Measurements from ENCODE around the gene SLC8A3.

The SLC8A3 gene

DNA sequence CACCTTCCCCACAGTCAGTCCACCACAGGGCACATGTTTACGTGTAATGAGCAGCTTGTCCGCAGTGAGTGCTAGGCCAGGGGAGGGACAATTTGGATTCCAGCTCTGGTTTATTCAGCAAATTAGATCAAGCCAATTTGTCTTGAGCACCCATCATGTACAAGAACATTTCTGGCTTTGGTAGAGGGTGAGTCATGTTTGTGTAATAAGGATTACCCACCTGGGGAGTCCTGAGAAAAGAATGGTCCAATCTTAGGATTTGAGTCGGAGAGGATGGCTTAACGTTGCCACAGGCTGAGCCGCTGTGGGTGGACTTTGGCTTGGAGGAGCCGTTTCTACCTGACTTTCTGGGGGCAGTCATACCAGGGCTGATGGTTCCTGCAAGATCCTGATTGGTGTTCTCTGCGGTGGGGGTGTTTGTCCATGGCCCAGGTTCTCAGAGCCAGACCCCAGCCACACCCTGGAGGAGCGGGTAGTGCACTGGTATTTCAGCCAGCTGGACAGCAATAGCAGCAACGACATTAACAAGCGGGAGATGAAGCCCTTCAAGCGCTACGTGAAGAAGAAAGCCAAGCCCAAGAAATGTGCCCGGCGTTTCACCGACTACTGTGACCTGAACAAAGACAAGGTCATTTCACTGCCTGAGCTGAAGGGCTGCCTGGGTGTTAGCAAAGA is 165.8 kb downstream of the SLC8A3 start:
- DNase-seq = no peak

DNA sequence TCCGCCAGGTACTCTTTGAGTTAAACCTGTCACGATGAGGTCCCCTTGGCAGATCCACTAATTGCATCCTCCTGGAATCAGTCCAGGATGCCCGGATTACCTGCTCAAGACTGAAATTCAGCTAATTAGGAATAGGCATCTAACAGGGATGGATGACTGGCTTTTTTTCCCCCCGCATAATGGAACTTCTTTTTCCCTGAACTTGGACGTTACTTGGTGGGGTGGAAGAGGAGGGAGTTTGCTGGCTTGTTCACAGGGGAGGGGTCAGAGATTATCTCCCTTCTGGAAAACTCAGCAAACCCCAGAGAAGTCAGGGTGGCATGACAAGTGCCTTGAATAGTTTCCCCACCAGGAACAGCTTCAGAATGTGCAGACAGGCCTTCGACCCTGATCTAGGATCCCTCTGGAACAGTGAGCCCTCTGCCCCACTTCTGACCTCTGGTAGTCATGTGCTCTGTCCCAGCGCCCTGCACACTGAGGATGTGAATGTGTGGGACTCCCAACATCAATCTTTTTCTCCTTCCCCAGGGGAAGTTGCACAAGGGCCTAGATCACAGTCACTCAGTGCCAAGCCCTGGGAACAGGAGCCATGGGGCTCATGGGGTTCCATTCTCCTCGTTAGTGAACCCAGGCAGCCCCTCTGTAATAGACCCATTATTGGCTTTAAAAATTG is 167.1 kb downstream of the SLC8A3 start:
- no peak for DNase-seq

DNA sequence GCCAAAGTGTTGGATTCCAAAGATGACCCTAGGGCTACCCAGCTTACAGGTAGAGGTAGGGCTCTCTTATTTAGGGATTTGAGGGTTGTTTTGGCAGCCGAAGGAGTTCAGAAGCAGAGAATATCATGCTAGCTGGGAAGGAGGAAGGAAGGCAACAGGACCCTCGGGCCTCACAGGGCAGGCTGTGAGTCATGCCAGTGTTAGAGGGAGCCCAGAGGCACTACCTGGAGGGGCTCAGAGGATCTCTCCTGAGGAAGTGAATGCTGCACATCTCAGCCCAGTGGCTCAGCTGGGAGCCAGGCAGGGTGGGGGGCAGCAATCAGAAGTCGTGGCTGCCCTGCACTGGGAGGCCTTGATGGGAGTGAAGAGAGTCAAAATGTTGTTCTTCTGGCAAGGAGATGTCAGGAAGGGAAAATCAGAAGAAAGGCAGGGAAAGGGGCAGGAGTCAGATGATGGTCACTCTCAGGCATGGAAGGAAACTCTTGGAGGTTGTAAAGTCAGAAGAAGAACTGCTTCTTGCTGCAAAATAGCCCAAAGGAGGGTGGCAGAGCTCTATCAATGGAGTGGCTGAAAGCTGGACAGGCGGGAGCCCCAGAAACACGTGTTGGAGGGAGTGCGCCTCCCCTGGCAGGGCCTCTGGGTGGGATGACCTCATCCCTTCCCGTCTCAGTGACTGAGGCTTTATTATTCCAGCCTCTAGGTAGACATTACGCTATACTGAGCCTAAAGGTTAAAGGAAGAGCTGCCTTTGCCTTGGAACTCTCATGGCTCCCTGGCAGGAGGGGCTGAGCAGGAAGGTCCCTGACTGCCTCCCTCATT is 168.2 kb downstream of the SLC8A3 start:
- no peak for DNase-seq

DNA sequence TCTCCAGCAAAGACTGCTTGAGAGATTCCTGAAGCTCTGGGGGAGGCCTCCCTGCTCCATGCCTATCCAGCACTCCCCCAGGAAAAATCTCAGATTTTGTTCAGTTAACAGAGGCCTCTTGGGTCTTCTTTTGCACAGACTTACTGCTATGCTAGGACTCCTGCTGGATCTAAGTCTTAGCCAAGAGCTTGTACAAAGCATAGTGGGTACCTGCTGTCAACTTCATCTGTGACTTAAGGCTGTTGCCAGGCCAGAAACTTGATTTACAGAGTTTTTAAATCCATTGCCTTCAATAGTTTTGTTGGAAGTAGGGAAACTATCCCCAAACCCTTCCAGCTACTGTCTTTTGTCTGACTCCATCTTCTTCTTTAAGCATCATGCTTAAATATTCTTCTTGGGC is 169.1 kb downstream of the SLC8A3 start:
- DNase-seq = no peak

DNA sequence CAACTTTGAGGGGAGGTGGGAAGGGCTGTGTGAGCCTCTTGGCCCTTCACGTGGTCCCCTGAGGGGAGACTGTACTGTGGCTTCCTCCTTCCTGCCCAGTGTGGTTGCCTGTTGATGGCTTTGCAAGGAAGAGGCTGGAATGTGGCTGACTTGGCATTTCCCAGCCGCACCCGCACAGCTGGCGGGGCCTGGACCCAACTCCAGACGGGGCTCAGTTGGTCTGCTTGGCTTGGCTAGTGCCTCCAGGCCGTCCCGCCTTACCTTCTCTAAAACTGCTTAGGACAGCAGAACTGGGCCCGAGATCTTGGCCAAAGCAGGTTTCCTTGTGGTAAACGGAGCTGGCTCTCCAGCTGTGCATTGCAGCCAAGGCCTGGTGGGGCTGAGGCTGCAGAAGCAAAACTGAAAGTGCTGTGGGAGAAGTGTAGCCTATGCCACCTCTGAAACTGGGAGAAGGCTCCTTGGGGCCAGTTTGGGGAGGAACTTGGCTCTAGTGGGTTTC is 170.0 kb downstream of the SLC8A3 start:
- no peak for DNase-seq

DNA sequence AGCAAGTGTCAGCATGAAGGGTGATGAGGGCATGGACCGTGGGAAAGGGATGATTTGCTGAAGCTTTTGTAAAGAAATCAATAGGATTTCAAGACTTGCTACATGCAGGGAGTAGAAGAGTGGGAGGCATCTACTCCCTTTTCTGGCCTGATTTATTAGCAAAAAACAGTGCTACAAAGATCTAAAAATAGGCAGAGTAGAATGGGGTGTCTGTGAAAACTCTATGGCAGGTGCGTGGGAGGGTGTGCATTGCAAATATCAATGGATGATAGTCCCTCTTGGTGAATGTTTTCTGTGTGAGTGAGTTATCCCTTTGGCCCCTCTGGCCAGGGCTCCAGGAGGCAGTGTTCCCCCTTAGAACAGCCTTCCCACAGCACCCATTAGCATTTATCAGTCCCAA is 170.5 kb downstream of the SLC8A3 start:
- no peak for DNase-seq

DNA sequence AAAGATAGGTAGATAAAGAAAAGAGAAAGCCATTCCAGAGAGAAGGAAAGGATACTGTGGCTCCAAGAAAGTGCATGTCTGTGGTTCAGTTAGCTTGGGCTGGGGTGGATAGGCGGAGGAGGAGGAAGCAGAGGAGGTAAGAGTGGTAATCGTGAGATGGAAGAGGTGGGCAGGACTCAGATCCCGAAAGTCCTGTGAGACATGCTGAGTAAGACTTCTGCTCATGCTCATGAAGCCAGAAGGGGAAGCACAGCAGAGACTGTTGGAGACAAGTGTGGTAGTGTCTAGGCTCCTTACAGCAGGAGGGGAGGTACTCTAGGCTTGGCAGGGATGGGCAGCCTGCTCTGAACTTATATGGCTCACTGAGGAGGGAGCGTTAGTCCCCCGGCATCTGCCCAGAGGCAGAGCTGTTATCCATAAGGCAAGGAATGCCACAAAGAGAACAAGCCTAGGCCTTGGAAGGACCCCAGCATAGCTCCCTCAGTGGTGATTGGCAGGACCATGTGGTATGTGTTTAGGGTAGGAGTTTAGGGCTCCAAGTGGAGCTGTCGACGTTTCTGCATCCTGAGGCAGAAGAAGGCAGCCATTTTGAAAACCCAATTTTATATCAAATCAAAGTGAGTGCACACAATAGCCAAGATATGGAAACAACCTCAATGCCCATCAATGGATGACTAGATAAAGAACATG is 174.2 kb downstream of the SLC8A3 start:
- DNase-seq = no peak

DNA sequence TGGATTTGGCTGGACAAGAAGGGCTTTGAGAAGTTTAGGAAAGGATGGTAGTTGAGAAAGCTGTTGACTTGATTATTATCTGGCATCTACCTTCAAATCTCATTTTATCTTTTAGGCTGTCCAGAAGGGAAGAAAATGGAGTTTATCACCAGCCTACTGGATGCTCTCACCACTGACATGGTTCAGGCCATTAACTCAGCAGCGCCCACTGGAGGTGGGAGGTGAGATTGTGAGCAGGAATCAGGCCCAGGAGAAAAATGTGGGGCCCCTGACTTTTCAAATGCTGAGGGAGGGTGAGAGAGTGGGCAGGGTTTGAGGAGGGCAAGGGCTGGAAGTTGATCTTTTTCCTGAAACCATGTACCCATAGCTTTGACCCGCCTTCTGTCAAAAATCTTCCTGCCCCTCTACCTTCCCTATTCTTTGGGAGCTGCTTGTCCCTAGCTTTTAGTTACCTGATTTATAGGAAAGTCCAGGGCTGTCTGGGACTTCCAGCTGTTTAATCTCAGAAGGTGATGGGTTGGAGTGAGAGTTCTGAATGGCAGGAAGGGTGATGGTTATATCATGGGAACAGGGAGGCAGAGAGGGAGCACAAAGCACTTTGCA is 175.4 kb downstream of the SLC8A3 start:
- DNase-seq = peak; percentile 55

DNA sequence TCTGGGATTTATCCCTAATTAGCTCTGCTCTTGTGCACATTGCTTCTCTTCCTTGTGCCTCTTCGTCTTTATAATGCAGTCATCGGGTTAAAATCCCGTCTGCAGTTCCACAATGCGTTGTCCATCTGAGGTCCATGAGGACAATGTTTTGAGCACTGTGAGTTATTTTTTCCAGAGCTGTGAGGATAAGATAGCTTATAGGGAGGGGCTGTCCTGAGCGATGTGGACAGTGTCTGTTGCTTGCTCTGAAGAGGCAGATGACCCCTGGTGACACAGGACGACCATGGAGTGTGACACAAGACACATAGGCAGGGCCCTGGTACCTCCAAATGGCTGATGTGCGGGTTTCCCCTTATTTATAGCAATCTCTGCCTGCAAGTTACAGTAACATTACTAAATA is 177.0 kb downstream of the SLC8A3 start:
- DNase-seq = no peak

DNA sequence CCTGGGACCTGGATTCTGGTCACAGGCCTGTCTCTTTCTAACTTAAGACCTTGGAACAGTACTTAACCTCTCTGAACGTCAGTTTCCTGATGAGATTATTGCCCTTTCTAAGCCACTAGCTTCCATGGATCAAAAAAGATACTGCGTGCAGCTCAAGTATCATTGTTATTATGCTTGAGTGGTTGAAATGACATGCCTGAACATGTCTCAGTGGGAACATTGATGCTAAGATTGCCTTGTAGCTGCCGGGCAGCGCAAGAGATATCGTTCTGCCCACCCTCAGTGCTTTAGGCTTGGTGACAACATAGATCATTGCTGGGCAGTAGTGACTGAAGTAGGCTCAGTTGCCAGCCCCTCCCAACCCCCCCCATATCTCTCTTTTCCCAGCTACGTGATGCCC is 177.7 kb downstream of the SLC8A3 start:
- no peak for DNase-seq

DNA sequence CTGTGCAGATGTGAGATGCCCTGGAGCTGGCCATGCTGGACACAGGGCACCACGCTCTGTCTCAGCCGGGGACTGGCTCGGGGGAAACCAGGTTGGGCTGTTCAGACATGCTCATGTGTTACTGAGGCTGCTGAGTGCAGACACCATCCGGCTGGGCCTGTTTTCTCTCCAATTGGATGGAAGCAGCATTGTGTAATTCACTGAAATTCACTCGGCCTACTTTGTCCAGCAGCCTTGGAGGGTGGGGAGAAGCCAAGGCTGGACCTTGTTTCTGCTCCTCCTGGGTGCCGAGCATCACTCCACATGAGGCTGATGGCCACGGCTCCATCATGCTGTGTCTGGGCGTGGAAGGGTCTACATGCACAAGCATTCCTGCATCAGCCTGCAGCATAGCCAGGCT is 178.8 kb downstream of the SLC8A3 start:
- DNase-seq = no peak

DNA sequence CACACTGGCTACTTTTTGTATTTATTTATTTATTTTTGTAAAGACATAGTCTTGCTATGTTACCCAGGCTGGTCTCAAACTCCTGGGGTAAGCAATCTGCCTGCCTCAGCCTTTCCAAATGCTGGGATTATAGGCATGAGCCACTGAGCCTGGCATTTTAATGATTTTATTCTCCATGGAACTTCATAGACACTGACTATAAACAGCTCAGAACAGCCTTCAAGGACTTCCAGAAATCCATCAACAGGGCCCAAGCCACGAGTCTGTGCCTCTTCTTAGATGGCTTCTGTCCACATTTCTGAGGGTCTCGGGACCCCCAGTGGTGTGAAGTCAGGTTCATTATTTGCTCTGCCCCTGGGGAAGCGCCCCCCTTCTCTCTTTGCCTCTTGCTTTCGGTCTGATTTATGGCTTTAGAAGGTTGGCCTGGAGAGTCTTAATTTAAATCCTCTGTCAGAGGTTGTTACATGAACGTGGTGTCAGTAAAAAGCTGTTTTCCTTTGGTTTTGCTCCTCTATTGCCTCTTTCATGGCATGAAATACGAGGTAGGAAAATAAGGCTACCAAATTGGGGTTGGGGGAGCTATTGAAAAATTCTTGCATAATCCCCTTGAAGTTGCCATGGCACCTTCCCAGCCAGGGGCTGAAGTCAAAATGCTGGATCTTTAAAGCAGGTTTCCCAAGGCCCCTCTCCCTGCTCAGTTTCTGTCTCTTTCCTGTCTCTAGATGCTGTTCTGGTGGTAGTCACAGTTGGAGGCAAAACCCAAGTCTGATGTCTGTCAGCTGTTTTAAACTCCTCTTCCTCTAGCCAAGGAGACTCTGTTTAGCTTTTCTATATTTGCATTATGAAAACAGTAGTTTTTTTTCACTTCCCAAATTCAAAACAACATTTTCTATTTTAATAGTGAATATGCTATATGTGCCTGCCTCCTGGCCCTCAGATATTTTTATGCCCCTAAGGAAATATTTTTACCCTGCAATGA is 180.2 kb downstream of the SLC8A3 start:
- DNase-seq = no peak

DNA sequence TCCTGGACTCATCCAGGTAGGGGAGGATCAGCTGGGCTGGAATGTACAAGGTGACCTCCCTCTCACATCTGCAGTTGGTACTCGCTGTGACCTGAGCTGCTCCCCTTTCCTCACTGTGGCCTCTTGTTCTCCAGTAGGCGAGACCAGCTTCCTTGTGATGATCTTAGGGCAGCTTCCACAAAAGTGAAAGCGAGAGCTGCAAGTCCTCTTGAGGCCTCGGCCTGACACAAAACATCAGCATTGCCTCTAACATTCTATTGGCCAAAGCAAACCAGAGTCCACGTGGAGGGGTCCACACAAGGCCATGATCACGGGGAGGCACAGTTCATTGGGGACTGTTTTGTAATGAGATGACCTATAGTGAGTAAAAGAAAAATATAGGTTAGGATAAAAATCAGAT is 182.1 kb downstream of the SLC8A3 start:
- no peak for DNase-seq

DNA sequence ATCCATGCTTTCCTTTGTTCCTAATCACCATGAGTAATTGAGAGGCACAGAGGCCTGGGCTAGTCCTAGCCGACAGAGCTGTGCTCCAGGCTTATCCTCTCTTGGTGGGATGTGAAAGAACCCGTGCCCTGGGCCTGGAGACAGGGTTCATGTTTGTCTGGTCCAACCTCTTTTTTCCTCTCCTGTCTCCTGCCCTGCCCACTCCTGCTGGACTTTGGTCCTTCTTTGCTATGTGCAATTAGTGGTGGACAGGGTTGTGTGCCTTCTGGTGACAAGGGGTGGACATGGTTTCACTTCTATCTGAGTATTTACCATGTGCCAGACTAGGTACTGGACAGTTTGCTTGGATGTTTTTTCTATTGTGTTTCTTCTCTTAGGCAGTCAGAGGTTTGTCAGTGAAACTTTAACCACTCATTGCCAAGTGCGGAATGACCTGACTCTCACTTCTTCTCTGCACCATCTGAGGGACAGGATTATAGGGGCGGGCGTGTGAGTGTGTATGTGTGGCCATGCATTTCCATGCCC is 183.4 kb downstream of the SLC8A3 start:
- DNase-seq = no peak

DNA sequence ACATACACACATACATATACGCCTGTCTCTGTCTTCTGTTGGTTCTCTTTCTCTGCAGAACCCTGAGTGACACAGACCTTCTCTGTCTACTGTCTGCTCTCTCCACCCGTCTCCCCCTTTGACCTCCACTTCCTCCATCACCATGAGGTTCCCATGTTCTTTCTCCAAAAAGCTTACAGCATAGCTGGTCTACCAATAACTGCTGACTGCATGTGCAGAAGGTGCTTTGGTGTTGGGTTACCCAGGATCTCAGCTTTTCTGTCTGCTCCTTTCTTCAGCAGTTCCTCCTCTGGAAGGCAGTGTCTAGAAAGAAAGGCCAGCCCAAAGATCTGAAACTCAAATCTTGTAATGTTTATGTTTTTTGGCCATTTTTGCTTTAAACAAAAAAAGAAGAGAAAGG is 184.0 kb downstream of the SLC8A3 start:
- DNase-seq = no peak

DNA sequence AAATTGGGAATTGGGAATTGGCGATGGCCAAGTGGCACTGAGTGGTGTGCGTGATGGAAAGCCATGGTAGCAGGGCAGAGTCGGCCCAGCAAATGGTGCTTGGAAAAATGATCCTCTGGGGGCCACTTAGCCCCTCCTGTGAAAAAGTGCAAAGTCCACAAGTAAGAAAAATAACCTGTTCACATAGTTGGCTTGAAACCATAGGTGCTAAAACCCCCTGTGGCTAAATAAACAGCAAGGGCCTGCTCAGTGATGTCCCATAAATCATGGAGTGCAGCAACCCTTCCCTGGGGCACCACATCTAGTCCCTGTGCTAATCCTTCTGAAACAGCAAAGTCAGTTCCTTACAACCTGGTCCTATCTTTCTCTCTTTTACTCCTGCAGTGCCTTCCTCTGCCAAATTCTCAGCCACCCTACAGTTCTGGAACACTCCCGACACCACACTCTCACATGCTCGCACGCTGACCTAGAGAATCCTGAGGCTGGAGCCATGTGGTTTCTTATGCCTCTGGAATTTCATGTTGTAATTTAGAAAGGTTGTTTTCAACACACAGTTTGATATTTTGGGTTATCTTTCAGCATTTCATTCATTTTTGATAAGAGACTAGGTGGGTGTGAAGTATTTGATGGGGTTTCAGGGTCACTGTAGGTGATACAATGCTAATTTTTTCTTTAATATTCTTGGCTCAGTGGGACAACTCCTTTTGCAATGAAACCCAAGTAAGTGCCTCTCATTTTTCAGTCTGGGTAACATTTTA is 186.0 kb downstream of the SLC8A3 start:
- DNase-seq = no peak

DNA sequence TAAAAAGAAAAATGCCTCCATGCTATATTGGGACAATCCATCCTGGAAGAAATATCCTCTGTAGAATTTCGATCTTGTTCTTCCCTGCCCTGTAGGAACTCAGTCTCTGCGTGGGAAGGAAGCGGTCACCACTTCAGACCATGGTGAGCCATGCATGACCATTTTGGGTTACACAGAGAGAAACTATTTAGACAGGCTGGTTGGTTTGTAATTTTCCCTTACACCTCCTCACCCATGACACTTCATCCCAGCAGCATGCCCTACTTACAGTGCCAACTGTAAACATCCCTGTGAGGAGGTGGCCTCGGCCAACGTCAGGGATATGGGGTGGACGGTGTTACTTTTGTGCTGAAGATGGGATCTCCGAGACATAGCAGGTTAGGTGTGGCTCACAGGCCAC is 188.2 kb downstream of the SLC8A3 start:
- no peak for DNase-seq

DNA sequence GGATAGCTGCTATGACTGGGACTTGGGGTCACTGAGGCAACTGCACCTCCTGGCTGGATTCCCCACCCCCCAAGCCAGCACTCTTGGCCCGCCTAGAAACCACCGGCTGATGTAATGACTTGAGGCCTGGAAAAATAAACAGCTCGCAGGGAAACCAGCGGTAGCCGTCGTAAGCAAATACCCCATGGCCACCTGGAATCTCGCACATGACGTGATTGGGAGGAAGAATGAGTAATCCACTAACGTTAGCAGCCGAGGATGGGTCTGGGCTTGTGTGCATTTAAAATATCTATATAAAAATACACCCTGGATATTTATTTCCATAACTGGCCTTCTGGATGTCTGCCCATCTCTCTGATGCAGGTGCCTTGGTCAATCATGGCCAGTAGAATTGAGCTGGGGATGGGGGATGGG is 189.5 kb downstream of the SLC8A3 start:
- no peak for DNase-seq

DNA sequence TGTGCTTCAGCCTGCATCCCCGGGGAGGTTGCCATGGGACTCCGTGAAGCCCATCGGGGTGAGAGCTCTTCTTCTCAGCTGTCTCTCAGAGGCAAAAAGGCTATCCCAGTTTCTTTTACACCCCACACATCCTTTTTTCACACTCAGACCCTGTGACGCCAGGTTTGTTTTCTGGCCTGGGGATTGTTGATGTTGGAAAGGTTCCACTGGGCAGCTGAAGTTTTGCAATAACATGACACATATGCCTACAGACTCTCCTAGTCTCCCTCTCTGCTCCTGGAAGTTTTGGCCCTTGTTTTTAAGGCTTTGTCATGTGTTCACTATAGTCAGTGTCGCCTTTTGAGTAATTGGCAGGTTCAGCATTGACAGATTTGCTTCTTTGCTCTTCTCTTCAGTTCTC is 190.9 kb downstream of the SLC8A3 start:
- DNase-seq = no peak

DNA sequence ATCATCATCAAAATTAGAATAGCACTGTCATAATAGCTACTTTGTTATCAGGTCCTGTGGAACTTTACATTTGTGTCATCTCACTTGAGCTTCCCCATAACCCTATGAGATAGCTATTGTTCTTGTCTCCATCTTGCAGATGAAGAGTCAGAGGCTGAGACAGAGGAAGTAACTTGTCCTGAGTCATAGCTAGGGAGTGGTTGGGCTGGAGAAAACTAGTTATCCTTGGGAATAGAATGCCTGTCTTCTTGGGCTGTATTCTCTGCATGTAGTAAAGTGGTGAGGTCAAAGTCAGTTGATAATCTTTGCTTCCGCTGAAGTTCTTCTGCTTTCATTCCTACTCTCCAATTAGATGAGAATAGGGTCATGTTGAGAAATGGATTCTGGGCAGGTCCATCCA is 192.5 kb downstream of the SLC8A3 start:
- no peak for DNase-seq
